Measurements from ENCODE around the gene APOH.

DNA sequence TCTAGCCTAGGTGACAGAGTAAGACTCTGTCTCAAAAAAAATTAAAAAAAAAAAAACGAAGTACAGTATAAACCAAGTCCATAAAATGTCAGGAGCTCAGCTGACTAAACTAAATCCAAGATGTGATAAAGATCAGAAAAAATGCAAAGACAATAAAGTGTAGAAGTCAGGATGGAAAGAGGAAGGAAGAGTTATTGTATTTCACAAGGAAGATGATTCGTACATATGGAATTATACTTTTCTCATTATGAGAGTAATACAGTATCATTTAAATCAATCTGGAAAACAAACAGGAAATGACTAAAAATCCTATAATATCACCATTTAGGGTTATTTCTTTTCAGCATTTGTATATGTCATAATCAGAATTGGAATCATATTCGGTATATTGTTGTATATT is 11.4 kb upstream of the APOH start:
- TF ChIP-seq POLR2AphosphoS5 (IDR thresholded peaks at IDR 0.05; ENCODE audit: insufficient read depth in 1 of 2, low read depth in 1 of 2): no peak
- TF ChIP-seq, protein P1, sequence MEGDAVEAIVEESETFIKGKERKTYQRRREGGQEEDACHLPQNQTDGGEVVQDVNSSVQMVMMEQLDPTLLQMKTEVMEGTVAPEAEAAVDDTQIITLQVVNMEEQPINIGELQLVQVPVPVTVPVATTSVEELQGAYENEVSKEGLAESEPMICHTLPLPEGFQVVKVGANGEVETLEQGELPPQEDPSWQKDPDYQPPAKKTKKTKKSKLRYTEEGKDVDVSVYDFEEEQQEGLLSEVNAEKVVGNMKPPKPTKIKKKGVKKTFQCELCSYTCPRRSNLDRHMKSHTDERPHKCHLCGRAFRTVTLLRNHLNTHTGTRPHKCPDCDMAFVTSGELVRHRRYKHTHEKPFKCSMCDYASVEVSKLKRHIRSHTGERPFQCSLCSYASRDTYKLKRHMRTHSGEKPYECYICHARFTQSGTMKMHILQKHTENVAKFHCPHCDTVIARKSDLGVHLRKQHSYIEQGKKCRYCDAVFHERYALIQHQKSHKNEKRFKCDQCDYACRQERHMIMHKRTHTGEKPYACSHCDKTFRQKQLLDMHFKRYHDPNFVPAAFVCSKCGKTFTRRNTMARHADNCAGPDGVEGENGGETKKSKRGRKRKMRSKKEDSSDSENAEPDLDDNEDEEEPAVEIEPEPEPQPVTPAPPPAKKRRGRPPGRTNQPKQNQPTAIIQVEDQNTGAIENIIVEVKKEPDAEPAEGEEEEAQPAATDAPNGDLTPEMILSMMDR (IDR thresholded peaks at IDR 0.05): no peak

Data from vagina (tissue), 2 donors.